HG02642 (cell line): ENCODE measurements around the gene UTP4.
"Not testable (repeated sequence)": the region's sequence is repeated elsewhere in the genome, so short reads cannot be mapped to it uniquely, and the experiment has no call there.

ENCODE experiments used
- ATAC-seq: cut with Tn5 transposase; IDR thresholded peaks from one replicate; pipeline ENCODE4 v1.9.1; 2021; ENCODE audit warnings: mild to moderate bottlenecking; ENCODE audit not compliant: unreplicated experiment, poor library complexity

Gene UTP4

DNA sequence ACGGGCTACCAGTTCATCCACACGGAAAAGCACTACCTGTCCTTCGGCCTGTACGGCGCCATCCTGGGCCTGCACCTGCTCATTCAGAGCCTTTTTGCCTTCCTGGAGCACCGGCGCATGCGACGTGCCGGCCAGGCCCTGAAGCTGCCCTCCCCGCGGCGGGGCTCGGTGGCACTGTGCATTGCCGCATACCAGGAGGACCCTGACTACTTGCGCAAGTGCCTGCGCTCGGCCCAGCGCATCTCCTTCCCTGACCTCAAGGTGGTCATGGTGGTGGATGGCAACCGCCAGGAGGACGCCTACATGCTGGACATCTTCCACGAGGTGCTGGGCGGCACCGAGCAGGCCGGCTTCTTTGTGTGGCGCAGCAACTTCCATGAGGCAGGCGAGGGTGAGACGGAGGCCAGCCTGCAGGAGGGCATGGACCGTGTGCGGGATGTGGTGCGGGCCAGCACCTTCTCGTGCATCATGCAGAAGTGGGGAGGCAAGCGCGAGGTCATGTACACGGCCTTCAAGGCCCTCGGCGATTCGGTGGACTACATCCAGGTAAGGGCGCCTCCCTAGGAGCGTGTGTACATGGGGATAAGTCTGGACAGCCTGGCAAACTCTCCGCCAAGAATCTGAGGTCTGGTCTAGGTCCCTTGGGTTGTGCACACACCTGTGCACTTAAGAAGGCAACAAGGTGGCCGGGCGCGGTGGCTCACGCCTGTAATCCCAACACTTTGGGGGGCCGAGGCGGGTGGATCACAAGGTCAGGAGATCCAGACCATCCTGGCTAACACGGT lies 22.8 kb upstream of the UTP4 start:
- ATAC-seq: no peak

DNA sequence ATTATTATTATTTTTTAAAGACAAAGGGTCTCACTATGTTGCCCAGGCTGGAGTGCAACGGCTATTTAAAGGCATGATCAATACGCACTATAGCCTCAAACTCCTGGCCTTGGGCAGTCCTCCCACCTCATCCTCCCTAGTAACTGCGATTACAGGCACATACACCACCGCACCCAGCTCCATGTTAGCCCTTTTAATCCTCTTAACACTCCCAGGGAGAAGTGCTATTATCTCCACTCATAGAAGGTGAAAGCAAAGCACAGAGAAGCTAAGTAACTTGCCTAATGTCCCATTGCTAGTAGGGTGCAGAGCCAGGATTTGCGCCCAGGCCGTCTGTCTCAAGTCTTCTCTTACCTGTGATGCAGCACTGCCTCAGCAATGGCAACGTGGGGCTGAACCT lies 22.0 kb upstream of the UTP4 start:
- no peak for ATAC-seq

DNA sequence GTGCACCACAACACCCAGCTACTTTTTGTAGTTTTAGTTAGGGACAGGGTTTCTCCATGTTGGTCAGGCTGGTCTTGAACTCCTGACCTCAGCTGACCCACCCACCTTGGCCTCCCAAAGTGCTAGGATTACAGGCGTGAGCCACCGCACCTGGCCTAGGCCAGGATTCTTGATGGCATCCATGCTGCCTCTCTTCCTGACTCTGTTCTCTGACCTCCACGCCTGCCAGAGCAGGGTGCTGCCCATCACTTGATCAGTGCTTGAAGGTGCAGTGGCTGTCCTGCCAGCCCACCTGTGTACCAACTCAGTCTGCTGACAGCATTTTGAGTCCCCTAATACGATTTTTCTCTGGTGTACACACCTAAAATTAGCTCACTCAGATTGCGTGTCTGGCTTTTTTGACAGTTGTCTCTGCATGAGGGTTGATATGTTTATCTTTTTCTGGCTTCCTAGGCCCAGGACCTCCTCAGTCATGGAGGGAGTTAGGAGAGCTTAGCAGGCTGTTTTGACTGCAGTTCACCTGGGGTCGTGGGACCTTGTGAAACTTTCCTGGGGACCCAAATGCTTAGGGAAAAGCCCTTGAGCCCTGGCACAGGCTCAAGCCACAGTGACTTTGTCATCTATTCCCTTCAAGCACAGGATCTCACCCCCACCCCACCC lies 21.1 kb upstream of the UTP4 start:
- no peak for ATAC-seq

DNA sequence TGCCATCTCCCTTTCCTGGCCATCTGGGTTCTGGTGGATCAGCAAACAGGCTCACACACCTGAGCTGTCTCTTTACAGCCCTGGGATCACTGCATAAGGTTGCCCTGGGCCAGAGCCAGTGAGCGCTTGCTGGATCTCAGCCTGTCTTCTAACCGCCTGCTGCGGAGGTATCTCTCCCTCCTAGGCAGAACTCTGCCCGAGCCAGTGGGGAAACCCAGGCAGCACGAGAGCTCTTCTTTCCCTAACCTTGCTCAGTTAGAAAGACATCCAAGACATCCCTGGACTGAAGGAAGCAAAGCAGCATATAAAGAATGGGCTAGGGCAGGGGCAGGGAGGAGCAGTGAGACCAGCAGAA lies 20.6 kb upstream of the UTP4 start:
- ATAC-seq: no peak

DNA sequence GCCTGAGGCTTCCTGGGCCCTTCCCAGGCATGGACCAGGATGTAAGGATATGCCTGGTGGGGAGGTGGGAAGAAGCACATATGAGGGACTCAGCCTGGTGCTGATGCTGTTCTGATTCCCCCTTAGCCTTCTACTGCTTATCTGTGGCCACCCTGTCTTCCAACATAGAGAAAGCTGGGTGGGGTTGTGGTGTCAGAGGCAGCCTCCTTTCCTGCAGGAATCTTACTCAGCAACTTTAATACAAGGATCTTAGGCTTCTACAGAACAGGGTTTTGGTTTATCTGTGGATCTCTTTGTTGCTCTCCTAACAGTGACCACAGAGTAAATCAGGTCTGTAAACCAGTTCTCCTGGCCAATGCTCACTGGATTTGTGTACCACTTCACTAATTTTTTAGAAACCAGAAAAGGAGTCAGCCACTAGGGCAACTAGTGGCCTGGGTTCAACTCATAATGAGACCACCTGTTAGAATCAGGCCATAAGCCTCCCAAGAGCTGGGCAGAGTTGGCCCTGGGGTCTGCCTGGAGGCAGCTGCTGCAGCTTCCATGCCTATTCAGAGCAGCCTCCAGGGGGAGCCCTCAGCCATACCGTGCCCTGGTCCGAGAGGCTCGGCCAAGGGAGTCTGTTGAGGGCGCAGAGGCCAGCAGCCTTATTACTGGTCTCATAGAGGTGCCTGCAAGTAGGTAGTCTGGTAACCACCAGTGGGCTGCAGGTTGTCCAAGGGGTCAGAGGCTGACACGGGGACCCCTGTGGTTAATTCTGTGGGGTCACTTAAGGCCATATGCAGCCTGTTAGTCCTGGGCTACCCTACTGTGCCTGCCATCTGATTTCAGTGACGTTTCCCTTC lies 19.9 kb upstream of the UTP4 start:
- ATAC-seq: peak; percentile 57

DNA sequence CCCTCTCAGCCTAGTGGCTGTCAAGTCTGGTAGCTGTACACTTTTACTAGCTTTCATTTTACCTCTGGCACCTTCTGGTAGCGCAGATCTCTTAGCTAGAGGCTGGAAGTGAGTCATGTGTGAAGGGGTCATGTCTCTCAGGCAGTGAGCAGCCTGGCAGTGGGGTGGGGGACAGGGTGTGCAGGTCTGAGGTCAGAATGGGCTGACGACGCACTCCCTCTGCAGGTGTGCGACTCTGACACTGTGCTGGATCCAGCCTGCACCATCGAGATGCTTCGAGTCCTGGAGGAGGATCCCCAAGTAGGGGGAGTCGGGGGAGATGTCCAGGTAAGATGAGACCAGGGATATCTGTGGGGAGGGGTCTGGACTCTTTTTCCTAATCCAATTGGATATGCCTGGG lies 19.2 kb upstream of the UTP4 start:
- ATAC-seq: no peak

DNA sequence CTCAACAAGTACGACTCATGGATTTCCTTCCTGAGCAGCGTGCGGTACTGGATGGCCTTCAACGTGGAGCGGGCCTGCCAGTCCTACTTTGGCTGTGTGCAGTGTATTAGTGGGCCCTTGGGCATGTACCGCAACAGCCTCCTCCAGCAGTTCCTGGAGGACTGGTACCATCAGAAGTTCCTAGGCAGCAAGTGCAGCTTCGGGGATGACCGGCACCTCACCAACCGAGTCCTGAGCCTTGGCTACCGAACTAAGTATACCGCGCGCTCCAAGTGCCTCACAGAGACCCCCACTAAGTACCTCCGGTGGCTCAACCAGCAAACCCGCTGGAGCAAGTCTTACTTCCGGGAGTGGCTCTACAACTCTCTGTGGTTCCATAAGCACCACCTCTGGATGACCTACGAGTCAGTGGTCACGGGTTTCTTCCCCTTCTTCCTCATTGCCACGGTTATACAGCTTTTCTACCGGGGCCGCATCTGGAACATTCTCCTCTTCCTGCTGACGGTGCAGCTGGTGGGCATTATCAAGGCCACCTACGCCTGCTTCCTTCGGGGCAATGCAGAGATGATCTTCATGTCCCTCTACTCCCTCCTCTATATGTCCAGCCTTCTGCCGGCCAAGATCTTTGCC lies 18.0 kb upstream of the UTP4 start:
- no peak for ATAC-seq

DNA sequence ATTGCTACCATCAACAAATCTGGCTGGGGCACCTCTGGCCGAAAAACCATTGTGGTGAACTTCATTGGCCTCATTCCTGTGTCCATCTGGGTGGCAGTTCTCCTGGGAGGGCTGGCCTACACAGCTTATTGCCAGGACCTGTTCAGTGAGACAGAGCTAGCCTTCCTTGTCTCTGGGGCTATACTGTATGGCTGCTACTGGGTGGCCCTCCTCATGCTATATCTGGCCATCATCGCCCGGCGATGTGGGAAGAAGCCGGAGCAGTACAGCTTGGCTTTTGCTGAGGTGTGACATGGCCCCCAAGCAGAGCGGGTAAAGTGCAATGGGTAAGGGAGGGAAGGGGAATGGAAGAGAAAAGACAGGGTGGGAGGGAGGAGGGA lies 17.5 kb upstream of the UTP4 start:
- ATAC-seq: no peak

DNA sequence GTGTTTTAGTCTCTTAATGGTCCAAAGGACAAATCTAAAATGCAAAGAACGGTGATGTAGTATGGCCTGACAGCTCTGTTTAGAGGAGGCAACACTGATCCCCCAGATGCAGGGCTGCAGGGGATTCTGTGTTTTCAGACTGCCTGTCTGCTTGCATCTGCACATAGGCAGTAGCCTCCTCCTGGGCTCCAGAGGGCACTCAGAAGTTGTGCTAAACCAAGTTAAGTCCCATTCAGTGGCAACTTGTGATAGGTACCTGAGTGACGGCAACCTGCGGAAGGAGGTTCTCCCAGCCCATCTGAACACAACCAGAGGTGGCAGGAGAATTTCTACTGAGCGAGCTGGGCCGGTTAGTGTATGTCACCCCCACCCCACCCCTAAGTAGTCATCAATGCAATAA lies 17.1 kb upstream of the UTP4 start:
- no peak for ATAC-seq

DNA sequence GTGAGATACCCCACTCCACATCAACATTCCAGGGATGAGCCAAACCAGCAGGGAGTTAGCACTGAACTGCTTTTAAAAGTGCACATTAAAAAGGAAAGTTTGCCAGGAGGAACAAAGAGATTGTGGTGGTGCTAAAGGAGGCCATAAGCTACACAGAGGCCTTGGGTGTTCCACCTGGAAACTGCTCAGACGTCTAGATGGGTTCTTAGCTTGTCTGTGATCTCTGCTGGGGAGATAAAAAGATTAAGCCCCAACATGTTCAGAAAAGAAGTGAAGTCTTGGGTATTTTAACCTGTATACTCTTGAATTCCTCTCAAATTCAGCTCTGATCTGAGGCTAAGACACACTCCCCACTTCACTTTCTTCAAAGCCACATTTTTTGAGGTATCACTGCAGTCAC lies 16.6 kb upstream of the UTP4 start:
- ATAC-seq: no peak

DNA sequence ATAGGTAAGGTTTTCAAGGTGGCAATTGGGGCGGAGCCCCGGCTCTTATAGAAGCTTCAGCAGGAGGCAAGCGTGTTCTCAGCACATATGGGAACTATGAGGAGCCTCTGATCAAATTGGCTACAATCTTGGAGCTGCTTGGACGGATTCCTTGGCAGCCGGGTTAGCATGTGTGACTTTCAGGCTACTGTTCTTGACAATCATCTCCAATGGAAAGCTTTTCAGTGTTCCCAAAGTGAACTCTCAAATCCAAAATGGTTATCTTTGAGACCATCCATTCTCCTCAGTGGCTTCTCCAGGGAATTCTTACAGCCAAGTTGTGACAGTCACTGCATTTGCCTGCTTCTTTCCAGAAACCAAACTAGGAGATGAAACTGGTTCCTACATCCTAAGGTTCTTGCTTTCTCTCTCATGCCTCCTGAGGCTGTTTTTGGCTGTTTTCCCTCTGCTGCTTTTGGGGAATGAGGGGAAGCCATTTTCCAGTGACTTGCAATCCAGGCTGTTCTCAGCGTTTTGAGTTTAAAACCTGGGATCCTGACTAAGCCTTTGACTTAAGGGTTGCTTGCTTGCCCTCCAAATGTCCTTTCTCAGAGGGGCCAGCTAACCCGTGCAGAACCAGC lies 16.1 kb upstream of the UTP4 start:
- no peak for ATAC-seq

DNA sequence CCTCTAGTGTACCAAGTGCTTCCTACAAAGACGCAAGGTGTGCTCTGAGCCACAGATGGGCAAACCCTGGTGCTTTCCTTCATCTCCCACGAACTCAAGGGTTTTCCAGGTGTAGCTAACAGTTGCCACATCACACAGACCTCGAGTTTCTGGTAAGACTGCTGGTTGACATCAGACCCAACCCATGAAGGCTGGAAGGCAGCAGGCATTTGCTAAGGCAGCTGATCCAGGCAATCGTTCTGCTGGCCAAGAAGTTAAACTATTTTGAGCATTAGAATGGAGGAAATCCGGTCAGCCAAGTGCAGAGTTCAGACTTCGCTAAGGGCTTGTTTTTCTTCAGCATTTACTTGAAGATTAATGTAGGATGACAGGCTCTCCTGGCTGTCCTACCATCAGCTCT lies 15.5 kb upstream of the UTP4 start:
- ATAC-seq: no peak

DNA sequence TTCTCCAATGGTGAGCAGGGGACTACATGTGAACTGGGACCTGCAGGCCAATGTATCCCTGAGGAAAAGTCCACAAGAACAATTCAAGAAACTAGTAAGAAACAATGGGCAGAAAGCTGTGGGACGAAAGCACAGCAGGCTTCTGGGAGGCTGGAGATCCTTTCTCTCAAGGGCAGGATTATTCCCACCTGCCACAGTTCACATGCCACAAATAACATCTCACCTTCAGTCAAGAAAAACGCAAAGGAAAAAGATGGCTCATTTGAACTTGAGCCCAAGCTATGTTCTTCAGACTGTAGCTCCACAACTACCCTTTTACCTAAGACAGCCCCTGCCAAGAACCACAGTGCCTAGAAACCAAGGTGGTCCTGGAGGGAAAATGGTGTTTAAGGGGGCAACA lies 14.0 kb upstream of the UTP4 start:
- ATAC-seq: no peak

DNA sequence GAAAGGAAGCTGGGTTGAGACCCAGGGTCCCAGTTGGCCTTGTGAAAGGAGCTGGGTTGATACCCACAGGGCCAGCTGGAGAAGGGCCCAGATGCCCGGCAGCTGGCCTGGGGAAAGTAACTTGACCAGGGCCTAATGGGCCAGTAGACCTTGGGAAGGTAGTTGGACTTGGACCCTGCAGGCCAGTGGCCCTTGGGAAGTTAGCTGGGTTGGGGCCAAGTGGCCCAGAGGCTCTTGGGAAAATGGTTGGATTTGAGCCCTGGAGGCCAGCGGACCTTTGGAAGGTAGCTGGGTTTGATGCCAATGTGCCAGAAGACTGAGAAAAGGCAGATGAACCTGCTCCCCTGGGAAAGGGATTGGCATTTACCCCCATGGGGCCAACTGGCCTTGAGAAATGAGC lies 13.5 kb upstream of the UTP4 start:
- no peak for ATAC-seq

DNA sequence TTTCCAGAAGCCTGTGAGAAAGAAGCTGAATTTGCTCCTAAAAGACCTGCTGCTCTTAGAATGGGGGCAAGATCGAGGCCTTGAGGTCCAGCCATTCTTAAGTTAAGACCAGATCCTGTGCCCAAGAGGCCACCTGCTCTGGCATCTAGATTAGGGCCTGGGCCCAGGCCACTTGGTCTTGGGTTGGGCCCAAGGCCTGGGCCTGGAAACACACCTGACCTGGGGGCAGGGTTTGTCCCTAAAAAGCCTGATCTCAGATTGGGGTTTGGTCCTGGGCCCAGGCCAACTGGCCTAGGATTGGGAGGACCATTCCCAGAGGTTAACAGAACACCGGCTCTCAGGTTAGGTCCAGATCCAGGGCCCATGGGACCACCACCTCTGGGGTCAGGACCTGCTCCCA lies 12.9 kb upstream of the UTP4 start:
- no peak for ATAC-seq

DNA sequence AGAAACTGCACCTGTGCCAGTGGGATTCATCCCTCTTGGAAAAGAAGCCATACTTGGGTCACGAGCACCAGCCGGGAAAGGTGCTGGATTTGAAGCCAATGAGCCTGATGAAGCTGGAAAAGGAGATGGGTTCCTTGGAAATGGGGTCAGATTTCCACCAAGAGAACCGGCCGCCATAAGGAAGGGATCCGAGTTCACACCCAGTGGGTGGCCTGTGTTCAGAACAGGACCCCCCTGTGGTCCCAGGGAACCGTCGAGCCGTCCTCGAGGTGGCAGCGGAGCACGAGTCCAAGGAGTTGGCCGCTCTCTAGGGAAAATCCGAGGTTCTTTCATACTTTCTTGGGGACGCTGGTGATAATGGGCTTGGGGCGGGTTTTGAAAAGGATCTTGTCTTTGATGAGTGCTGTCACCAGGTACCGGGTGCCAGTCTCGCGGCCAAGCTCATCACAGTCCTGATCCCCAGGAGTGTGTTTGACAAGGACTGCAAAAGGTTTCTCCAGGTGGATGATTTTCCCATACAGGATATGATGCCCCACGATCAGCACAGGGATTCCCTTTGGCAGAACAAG lies 12.3 kb upstream of the UTP4 start:
- ATAC-seq: no peak

DNA sequence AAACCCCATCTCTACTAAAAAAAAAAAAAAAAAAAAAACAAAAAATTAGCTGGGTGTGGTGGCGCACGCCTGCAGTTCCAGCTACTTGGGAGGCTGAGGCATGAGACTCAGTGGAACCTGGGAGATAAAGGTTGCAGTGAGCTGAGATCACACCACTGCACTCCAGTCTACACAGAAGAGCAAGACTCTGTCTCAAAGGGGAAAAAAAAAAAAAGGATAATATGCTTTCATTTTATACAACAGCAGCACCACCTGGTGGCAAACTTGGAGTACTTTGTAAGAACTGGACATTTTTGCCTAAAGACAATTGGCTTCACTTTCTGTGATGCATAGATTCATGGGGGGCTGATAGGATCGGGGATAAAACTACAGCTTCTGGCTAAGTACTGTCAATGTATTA lies 8.5 kb upstream of the UTP4 start:
- no peak for ATAC-seq

DNA sequence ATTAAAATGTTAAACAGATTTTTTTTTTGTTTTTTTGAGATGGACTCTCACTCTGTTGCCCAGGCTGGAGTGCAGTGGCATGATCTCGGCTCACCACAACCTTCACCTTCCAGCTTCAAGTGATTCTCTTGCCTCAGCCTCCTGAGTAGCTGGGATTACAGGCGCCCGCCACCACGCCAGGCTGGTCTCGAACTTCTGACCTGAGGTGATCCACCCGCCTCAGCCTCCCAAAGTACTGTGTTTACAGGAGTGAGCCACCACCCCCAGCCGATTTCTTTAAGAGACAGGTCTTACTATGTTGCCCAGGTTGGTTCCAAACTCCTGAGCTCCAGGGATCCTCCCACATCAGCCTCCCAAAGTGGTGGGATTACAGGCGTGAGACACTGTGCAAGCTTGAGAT lies 8.0 kb upstream of the UTP4 start:
- not testable (repeated sequence) for ATAC-seq

DNA sequence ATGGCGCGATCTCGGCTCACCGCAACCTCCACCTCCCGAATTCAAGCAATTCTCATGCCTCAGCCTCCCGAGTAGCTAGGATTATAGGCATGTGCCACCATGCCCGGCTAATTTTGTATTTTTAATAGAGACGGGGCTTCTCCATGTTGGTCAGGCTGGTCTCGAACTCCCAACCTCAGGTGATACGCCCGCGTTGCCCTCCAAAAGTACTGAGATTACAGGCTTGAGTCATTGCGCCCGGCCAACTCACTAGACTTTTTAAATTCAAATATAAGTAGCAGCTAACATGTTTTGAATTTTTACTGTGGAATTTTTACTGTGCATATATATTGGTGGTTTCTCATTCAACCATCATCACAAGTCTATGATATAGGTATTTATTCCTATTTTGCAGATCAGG lies 7.5 kb upstream of the UTP4 start:
- ATAC-seq: not testable (repeated sequence)

DNA sequence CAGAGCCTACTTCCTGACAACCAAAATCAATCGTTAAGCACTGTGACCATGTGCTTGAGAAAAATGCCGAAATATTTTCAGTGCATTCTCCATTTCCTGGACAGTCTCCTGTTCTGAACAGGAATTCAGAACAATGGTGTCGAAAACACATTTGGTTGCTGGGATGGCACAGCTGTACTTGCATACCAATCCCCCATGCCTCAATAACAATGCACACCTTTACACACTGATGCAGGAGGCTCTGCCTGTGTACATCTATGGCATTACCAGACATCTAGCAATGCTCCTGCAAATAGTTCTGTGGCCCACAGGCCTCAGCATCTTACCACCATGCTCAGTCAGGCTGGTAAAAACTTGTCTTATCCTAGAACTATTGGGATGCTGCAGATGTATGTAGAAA lies 6.2 kb upstream of the UTP4 start:
- ATAC-seq: no peak
